ENCODE results near the gene ANKS1A.
"Not testable (repeated sequence)": the region's sequence is repeated elsewhere in the genome, so short reads cannot be mapped to it uniquely, and the experiment has no call there.

DNA sequence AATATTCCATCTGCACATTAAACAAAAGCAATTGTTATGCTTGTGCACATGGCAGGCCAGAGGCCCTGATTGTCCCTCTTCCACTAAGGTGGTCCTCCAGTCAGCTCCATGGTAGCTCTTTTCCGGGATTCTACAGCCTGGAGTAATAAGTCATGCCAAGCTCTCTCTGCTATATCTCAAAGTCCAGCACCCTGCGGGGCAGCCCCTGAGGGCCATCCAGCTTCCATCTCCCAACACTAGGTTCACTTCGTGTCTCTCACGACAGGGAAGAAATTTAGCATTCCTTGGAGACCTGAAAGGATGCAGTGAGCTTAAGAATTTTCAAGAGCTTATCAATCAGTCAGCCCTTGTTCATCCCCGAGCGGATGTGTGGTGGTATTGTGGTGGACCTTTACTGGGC lies 112.3 kb downstream of the ANKS1A start:
- TF ChIP-seq, protein P1, sequence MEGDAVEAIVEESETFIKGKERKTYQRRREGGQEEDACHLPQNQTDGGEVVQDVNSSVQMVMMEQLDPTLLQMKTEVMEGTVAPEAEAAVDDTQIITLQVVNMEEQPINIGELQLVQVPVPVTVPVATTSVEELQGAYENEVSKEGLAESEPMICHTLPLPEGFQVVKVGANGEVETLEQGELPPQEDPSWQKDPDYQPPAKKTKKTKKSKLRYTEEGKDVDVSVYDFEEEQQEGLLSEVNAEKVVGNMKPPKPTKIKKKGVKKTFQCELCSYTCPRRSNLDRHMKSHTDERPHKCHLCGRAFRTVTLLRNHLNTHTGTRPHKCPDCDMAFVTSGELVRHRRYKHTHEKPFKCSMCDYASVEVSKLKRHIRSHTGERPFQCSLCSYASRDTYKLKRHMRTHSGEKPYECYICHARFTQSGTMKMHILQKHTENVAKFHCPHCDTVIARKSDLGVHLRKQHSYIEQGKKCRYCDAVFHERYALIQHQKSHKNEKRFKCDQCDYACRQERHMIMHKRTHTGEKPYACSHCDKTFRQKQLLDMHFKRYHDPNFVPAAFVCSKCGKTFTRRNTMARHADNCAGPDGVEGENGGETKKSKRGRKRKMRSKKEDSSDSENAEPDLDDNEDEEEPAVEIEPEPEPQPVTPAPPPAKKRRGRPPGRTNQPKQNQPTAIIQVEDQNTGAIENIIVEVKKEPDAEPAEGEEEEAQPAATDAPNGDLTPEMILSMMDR (IDR thresholded peaks at IDR 0.05), result not testable (repeated sequence)
- not testable (repeated sequence) for TF ChIP-seq EZH2 (IDR thresholded peaks at IDR 0.05)

Data from neural progenitor cell (in vitro differentiated cells).